SW480 (cell line): ENCODE measurements around the gene ILF2.
"Not testable (repeated sequence)": the region's sequence is repeated elsewhere in the genome, so short reads cannot be mapped to it uniquely, and the experiment has no call there.

Source experiments
- DNase-seq: peaks from one replicate; pipeline ENCODE4 v3.0.0-alpha.2; 2016; ENCODE audit warnings: low spot score

ILF2 gene

DNA sequence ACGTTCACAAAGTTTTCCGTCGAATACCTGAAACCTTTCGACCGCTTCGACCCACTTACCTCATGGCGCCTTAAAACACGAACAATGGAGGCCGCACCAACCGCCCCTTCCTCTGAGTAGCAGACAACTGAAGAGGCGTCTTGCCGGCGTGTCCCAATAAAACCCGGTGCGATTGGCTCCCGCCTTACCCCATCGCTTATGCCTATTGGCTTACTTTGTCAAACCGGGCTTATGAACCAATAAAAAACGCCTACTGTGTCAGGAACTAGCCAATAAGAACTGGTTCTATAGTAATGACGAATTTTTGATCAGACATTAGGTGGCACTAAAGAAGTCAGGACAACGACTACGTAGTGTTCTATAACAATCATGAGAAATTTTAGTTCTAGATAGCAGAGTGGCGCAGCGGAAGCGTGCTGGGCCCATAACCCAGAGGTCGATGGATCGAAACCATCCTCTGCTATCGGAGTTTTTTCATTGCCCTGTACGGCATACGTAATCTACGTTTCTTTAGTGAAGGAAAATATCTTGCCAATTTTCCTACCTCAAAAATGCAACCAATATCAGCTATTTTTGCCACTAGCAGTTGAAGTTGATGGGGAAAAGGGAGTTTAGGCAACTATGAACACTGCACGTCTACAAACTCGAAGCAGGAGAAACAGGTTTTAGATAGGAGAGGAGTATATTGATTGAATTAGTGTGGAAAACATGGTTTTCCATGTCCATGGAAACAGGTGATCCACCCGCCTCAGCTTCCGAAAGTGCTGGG, at the start of gene ILF2:
ILF2 (minus strand) TSS at position 135 of the 769 bp plus-strand sequence; CDS start at position 64, 71 bp downstream.
- peak; percentile 100 for DNase-seq

DNA sequence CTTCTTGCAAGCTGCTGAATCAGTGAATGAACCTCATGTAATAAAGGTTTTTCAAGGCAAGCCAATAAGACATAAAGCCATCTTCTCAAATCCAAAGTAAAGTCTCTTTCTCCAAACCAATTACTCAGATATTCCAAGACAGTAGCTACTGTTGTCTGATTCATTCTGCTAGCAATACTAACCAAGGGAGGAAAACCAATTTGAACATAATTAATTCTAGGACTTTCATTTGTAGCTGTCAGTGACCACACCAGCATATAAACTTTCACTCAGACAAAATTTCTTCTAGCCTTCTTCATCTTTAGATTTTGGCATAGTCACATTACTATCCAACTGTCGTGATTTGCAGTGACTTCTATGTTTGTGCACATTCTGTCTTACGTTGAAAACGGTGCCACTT, 46.5 kb upstream of the ILF2 start:
- no peak for DNase-seq

DNA sequence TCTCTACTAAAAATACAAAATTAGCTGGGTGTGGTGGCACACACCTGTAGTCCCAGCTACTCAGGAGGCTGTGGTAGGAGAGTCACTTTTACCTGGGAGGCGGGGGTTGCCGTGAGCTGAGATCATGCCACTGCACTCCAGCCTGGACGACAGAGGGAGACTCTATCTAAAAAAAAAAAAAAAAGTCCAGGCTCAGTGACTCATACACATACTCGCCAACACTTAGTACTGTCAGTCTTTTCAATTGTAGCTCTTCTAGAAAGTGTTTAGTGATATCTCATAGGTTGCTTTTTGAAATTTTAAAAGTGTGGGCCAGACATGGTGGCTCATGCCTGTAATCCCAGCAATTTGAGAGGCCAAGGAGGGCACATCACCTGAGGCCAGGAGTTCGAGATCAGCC, 45.4 kb upstream of the ILF2 start:
- not testable (repeated sequence) for DNase-seq

DNA sequence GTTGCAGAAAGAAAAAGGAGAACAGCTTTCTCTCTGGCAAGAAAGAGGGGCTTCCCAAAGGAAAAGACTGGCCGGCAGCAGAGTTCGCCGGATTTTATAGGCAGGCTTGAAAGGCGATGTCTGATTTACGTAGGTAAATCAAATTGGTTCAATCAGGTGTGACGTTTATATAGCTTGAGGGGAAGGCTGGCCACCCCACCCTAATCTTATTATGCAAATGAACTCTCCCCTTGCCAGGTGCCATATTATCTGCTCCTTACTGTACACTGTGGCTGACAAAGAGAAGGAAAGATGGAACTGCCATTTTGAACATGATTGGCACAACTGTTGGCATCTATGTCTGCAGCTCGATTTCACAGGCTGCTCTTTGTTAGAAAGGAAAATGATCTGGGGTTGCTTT, 40.2 kb upstream of the ILF2 start:
- DNase-seq = no peak

DNA sequence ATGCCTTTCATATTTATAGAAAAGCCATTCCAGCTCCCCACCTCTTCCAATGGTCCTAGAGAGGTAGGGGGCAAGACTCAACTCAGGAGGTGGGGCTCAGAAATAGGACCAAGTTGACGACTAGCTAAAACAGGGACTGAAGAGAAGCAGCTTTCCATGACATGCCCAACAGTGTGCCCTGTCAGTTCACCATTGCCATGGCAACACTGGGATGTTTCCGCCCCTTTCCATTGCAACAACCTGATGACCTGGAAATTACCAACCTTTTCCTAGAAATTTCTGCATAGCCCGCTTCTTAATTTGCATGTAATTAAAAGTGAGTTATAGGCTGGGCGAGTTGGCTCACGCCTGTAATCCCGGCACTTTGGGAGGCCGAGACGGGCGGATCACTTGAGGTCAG, 34.7 kb upstream of the ILF2 start:
- no peak for DNase-seq

DNA sequence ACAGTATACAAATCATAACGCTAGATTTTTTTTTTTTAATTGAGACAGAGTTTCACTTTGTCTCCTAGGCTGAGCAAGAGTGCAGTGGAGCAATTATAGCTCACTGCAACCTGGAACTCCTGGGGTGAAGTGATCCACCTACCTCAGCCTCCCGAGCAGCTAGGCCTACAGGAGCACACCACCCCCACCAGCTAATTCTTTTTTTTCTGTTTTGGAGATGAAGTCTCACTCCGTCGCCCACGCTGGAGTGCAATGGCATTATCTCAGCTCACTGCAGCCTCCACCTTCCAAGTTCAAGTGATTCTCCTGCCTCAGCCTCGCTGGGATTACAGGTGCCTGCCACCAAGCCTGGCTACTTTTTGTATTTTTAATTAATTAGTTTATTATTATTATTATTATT, 29.0 kb upstream of the ILF2 start:
- no peak for DNase-seq

DNA sequence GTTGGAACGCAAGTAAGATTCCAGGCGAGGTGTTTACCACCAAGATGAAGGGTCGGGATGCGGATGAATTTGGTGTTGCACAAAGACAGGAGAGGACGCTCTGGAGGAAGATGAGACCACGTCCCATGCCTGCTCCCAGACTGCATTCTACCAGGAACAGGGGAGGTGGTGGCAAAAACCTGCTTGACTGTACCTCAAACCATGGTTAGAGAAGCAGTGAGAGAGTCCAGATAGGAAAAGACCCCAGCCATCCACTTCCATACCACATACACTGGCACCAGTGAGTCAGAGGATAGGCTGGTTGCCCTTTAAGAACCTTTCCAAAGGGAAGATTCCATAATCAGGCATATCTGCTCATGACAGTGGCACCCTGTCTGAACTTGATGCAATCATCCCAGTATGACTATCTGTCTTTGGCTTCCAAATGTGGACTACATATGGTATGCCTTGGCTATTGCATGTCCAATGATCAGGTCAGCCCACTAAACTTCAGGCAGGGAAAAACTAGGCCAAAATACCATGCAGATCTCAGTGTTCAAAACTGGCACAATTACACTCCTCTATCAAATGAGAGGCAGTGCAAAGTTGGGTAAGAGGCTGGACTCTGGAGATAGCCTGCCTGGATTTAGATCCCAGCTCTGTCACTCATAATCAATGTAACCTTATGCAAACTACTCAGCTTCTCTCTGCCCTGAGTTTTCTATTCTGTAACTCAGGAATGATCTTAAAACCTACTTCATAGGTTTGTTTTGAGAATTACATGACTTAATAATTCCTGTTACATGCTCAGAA, 28.3 kb upstream of the ILF2 start:
- DNase-seq = no peak

DNA sequence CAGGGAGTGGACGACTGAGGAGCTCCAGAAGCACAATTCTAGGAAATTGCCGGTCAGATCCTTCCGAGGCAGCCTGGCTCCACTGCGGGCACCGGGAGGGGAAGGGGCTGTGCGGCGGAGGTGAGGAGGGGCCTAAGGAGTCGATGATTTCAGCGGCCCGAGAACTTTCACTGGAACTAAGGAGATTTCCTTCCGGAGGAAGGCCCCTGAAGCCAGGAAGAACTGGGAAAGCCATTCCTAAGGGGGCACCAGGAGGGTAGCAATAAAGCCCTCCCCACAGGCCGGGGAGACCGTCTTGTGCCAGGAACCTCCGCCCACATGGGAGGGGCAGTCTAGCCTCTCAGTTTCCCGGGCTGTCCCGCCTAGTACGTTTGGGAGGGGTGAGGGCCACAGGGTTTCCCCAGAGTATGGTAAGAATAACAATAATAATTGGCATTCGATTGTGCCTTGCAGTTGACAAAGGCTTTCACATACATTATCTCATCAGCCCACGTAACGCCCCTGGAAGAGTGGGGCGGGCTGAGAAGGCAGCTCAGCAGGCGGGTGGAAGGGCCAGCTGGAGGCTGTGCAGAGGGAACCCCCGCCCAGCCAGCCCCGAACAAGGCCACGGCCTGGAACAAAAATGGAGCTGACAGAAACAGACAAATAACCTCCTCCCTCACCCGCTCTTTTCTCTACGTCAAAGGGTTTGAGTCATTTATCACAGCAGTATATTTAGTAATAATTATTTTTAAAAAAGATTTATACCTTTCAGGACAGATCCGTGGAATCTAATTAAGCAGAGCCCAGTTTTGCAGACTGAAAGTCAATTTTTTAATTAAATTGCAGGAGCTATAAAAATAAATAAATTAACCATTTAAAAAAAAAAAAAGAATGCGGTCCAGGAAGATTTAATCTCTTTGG, 27.5 kb upstream of the ILF2 start:
- DNase-seq = no peak

DNA sequence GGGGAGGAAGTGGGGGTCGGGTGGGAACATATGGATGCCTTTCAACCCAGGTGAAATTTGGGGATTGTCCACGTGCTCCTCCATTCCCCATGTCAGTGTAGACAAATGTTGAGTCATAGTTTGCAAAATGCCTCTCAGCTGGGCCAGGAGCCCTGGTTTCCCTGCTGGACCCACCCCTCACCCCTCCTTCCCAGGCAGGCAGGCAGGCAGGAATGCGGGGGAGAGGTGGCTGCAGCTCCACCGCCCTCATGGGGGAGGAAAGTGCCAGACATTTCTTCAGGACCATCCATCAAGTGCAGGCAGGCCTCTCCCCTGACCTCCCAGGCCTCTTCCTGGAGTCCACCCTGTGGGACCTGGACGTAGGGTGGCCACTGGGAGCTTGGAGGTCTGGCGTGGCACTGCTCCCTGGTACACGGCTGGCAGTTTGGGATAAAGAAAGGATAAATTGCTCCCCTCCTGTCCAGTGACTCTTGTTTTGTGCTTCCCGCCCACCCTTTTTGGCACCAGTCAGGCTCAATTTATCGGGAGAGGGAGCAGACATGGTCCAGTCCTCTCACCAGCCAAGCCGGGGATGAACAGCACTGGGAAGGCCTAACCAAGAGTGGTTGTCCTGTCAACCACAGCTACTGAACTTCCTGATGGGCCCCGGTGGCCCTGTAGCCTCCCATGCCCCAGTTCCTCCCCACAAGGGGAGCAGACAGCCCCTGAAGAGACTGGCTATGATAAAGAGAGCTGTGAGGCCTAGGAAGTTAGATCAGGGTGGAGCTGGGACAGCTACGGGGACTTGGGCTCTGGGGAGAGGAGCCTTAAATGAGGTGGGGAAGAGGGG, 26.6 kb upstream of the ILF2 start:
- no peak for DNase-seq

DNA sequence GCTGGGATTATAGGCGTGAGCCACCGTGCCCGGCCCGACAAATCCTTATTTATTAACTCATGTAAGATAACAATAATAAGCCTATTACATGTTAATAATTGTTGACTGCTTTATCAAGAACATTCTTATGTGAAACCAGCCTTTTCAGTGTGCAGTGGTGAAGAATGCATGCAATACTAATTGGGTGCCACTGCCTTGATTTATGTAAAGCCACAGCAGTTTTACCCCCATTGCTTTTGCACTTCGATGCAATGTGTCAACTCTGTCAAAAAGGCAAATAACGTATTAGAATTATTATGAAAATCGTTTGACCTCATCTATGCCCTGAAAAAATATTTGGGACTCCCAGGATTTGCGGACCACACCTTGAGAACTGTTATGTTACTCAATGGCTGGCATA, 25.9 kb upstream of the ILF2 start:
- DNase-seq = no peak

DNA sequence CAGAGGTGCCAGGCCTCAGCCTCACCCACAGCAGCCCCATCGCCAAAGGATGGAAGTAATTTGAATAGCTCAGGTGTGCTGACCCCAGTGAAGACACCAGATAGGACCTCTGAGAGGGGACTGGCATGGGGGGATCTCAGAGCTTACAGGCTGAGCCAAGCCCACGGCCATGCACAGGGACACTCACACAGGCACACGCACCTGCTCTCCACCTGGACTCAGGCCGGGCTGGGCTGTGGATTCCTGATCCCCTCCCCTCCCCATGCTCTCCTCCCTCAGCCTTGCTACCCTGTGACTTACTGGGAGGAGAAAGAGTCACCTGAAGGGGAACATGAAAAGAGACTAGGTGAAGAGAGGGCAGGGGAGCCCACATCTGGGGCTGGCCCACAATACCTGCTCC, 22.7 kb upstream of the ILF2 start:
- DNase-seq = no peak

DNA sequence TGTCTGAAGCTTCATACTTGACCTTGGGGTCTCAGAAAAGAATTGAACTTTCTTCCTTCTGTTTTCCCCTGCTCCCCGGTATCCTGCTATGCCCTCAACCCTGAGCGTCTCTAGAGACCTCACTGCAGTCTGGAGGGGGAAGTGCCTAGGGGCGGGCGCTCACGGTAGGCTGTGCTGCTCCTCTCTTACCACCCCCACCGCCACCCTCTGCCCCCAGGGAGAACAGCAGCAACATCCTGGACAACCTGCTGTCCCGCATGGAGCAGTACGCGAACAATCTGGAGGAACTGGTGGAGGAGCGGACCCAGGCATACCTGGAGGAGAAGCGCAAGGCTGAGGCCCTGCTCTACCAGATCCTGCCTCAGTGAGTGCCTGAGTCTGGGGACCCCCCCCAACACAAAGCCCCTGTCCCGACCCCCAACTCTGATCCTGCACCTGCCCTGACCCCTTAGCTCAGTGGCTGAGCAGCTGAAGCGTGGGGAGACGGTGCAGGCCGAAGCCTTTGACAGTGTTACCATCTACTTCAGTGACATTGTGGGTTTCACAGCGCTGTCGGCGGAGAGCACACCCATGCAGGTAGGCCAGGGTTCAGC, 18.0 kb upstream of the ILF2 start:
- no peak for DNase-seq

DNA sequence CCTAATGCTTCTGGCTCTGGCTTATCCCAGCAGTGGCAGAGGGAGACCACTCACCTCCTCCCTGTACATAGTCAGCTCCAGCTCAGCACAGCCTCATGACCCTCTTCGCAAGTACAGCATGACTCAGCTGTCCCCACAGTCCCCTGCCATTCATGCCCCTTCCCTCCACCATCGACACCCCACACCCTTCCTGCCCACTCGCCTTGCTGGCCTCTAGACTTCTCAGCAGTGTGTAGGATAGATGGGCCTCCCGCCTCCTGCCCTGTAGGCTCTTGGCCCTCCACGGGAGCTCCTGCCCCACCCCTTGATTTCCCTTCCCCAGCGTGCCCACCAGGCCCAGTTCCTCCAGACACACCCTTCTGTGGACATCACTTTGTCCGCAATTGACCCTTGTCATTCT, 17.5 kb upstream of the ILF2 start:
- no peak for DNase-seq

DNA sequence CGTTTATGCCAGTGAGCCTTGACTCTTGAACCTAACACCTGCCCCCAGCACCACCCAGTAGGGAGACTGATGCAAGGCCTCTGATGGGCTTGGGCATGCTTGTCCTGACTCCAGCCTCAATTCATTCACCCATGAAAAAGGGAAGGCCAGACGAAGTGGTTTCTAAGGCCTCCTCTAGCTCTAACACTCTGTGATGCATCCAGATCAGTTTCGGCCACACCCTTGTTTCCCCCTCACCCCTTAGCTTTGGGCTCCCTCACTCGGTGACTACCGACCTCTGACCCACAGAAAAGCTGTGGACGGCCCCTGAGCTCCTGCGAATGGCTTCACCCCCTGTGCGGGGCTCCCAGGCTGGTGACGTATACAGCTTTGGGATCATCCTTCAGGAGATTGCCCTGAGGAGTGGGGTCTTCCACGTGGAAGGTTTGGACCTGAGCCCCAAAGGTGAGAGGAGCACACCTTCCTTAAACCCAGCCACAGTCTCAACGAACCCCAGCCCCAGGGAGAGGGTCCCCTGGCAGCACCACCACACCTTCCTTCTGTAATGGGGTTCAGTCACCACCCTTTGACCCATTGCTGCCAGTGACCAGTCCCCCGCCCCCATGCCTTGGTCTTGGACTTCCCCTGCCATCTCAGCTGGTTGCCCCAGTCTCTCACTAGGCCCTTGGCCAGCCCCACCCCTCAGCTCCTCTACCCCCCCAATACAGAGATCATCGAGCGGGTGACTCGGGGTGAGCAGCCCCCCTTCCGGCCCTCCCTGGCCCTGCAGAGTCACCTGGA, 16.7 kb upstream of the ILF2 start:
- no peak for DNase-seq

DNA sequence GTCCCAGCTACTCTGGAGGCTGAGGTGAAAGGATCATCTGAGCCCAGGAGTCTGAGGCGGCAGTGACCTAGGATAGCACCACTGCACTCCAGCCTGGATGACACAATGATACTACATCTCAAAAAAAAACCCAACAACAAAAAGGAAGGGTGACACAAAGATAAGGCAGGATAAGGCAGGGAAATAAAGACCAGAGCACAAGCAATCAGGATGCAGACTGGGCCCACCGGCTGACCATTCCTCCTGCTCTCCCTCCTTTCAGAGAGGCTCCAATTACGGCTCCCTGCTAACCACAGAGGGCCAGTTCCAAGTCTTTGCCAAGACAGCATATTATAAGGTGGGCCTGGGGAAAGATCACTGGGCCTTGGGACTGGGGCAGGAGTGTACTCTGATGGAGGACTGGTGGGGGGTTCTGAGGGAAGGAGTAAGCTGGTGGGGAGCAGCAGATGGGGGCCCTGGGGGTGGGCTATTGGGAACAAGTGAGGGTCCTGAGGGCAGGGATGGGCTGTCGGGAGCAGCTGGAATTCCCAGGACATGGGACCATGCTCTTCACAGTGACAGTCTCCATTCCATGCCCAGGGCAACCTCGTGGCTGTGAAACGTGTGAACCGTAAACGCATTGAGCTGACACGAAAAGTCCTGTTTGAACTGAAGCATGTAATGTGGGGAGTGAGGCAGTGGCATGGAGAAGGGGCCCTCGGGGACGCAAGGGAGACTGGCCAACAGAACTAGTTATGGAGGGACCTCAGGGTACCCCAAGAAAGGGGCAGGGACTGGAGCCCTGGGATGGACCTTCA, 14.9 kb upstream of the ILF2 start:
- DNase-seq = no peak

DNA sequence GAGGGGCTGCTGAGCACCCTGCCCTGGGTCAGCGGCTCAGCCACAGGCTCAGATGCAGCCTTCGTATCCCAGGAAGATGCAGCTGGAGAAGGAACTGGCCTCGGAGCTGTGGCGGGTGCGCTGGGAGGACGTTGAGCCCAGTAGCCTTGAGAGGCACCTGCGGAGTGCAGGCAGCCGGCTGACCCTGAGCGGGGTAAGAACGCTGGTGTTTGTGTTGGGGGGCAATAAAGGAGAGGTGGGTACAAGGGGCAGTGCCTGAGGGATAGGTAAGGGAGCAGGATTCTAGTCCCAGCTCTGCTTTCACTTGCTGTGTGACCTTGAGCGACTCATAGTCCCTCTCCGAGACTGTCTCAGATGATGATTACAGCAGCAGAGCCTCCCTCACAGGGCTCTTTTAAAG, 14.1 kb upstream of the ILF2 start:
- DNase-seq = no peak

DNA sequence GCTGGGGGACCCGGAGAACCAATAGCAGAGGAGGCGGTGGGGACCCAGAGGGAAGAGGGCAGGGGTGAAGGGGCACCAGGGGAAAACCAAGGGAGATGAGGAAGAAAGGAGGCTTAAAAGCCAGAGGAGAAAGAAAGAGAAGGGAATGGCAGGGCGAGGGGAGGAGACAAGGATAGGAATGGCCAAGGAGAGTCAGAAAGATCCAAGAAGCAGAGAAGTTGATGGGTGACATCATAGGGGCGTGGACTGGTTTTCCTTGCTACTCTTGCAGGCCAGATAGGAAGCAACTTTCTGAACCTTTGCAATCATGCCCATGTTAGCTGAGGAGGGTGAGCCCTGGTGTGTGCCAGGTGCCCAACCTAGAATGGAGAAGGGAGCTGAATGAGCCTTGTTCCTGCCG, 13.1 kb upstream of the ILF2 start:
- no peak for DNase-seq

DNA sequence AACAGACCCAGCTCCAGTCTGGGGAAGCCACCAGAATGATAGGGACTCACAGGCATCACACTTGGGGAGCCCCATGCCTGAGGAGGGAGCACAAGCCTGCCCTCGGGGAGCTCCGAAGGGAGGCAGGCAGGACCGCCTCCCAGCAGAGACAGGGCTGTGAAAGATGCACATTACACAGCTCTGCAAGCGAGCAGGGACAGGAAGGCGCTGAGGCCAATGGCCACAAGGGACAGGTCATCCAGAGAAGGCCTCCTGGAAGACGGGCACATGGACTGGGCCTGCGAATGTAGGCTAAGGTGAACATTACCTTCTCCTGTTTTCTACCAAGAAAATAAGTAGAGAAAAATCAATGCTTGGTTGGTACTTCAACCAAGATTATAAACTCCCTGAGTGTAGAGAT, 11.9 kb upstream of the ILF2 start:
- no peak for DNase-seq

DNA sequence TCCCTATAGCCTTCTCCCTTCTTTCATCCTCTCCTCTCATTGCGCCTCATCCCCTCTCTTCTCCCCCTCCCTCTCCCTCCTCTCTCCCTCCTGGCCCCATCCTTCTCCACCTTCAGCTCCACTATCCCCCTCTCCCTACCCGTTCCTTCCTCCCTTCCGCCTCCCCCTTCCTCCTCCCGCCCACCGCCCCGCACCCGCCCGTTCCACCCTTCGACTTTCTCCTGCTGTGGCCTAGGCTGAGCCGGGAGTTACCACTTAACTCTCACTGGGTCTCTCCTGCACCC, 9.3 kb upstream of the ILF2 start:
- DNase-seq = no peak
